GM20000 (cell line): ENCODE measurements around the gene SERPINA1.

Source experiments
- DNase-seq: peaks from one replicate; pipeline ENCODE4 v3.0.0; 2012; ENCODE audit warnings: low spot score
- CTCF ChIP-seq: IDR thresholded peaks from 2 replicates; pipeline ENCODE4 v1.5.1; 2012; ENCODE audit warnings: mild to moderate bottlenecking, control low read depth; ENCODE audit errors: extremely low read depth, missing control alignments

SERPINA1 gene

GRCh38 chr14:94345344-94346064 lies 42.9 kb downstream of the SERPINA1 start:
- DNase-seq, result no peak

GRCh38 chr14:94344389-94344788 lies 44.0 kb downstream of the SERPINA1 start:
- DNase-seq, result no peak
- TF ChIP-seq CTCF, result no peak

More at GRCh38 chr14:94345344-94346064, 42.9 kb downstream of the SERPINA1 start:
- no peak for TF ChIP-seq CTCF

- no peak for TF ChIP-seq CTCF
- DNase-seq, result no peak
Measured at GRCh38 chr14:94343238-94344005, 45.0 kb downstream of the SERPINA1 start.

GRCh38 chr14:94342334-94342934 lies 46.0 kb downstream of the SERPINA1 start:
- TF ChIP-seq CTCF, result no peak
- no peak for DNase-seq

GRCh38 chr14:94341656-94342333 lies 46.6 kb downstream of the SERPINA1 start:
- no peak for TF ChIP-seq CTCF
- no peak for DNase-seq

- DNase-seq, result no peak
- no peak for TF ChIP-seq CTCF
Measured at GRCh38 chr14:94340533-94340932, 47.9 kb downstream of the SERPINA1 start.
